NB4 (cell line): ENCODE data around the gene MAGI2.

Experiments used
- DNase-seq: peaks from one replicate; pipeline ENCODE4 v3.0.0; 2010; ENCODE audit warnings: low read depth
- H3K4me3 ChIP-seq: one replicate; pipeline ENCODE4 v1.5.1; 2011; ENCODE audit warnings: mild to moderate bottlenecking, low read depth, low read length, moderate library complexity
- CTCF ChIP-seq: IDR thresholded peaks from one replicate; pipeline ENCODE4 v1.5.1; 2012; ENCODE audit warnings: low read depth, low read length
- MAX ChIP-seq: IDR thresholded peaks from 2 replicates; pipeline ENCODE4 v1.6.1; 2011; ENCODE audit warnings: low read depth, low read length
- MYC ChIP-seq: IDR thresholded peaks from 2 replicates; pipeline ENCODE4 v1.6.1; 2011; ENCODE audit warnings: low read depth, low read length
- POLR2A ChIP-seq: IDR thresholded peaks from 2 replicates; pipeline ENCODE4 v1.6.1; 2011; ENCODE audit warnings: mild to moderate bottlenecking; ENCODE audit not compliant: insufficient read length; ENCODE audit errors: extremely low read depth

The MAGI2 gene

GRCh38 chr7:78311181-78311580, 1142.3 kb downstream of the MAGI2 start:
- DNase-seq: no peak
- no peak overlapping the region for H3K4me3 ChIP-seq
- TF ChIP-seq CTCF: no peak
- no peak for TF ChIP-seq MYC
- no peak for TF ChIP-seq MAX
- TF ChIP-seq POLR2A: no peak

GRCh38 chr7:78307892-78308291, 1145.6 kb downstream of the MAGI2 start:
- DNase-seq: no peak
- H3K4me3 ChIP-seq: no peak overlapping the region
- no peak for TF ChIP-seq POLR2A
- TF ChIP-seq CTCF: no peak

GRCh38 chr7:78306634-78307033, 1146.8 kb downstream of the MAGI2 start:
- no peak for TF ChIP-seq POLR2A
- no peak for TF ChIP-seq MAX
- TF ChIP-seq MYC: no peak
- no peak for TF ChIP-seq CTCF
- DNase-seq: no peak
- no peak overlapping the region for H3K4me3 ChIP-seq

- TF ChIP-seq MYC (no peak), MAX (no peak), CTCF (no peak), POLR2A (no peak)
- no peak for DNase-seq
- no peak overlapping the region for H3K4me3 ChIP-seq
Measured at GRCh38 chr7:78301407-78301806, 1152.1 kb downstream of the MAGI2 start.

GRCh38 chr7:78299088-78299487, 1154.4 kb downstream of the MAGI2 start:
- no peak for DNase-seq

More at GRCh38 chr7:78299088-78299487, 1154.4 kb downstream of the MAGI2 start:
- no peak for TF ChIP-seq MAX
- TF ChIP-seq POLR2A: no peak
- no peak for TF ChIP-seq MYC
- TF ChIP-seq CTCF: no peak
- no peak overlapping the region for H3K4me3 ChIP-seq
